ENCODE data around the gene TMEM51. TPM values are rescaled to one million over a fixed set of nuclear protein-coding genes. Genes with fewer than 3 reads are reported as not detected.

Gene TMEM51
- total RNA-seq, 1 donor from 2014 or later = 4.1 TPM

- no peaks in the 10 kb centered on the region for H3K9me3 ChIP-seq (replicated peaks)
- H3K27me3 ChIP-seq (ENCODE audit: low read depth) = no peaks in the 10 kb centered on the region
- intact Hi-C loops (cut with micrococcal nuclease) = loop anchor here (10.0 kb wide), 1 partner anchor 92 kb away; no protein-coding TSS in a partner anchor
- H3K36me3 ChIP-seq = no peaks in the 10 kb centered on the region
- no peak overlapping the region for H3K27ac ChIP-seq (replicated peaks)
- DNase-seq = no peak
- no peak for TF ChIP-seq CTCF (IDR thresholded peaks at IDR 0.05; ENCODE audit: borderline replicate concordance)
- no peaks in the 10 kb centered on the region for H3K4me1 ChIP-seq
- no peak overlapping the region for H3K4me3 ChIP-seq
Measured at GRCh38 chr1:15122331-15122730, 31.2 kb upstream of the TMEM51 start.

GRCh38 chr1:15123270-15123669, 30.3 kb upstream of the TMEM51 start:
- intact Hi-C loops (cut with micrococcal nuclease) = loop anchor here (10.0 kb wide), 1 partner anchor 92 kb away; no protein-coding TSS in a partner anchor
- no peaks in the 10 kb centered on the region for H3K27me3 ChIP-seq (ENCODE audit: low read depth)
- H3K36me3 ChIP-seq = no peaks in the 10 kb centered on the region
- H3K4me1 ChIP-seq = no peaks in the 10 kb centered on the region
- DNase-seq = no peak
- H3K9me3 ChIP-seq (replicated peaks) = no peaks in the 10 kb centered on the region
- H3K27ac ChIP-seq (replicated peaks) = no peak overlapping the region
- TF ChIP-seq CTCF (IDR thresholded peaks at IDR 0.05; ENCODE audit: borderline replicate concordance) = no peak
- no peak overlapping the region for H3K4me3 ChIP-seq

- Histone ChIP-seq H3K36me3 (no peaks in the 10 kb centered on the region), H3K4me3 (no peak overlapping the region), H3K27ac (replicated peaks) (no peak overlapping the region), H3K27me3 (ENCODE audit: low read depth) (no peaks in the 10 kb centered on the region), H3K4me1 (no peaks in the 10 kb centered on the region), H3K9me3 (replicated peaks) (no peaks in the 10 kb centered on the region)
- DNase-seq = no peak
- TF ChIP-seq CTCF (IDR thresholded peaks at IDR 0.05; ENCODE audit: borderline replicate concordance) = no peak
- intact Hi-C loops (cut with micrococcal nuclease) = loop anchor here (10.0 kb wide), 1 partner anchor 91 kb away; no protein-coding TSS in a partner anchor
Measured at GRCh38 chr1:15123925-15124324, 29.6 kb upstream of the TMEM51 start.

- Histone ChIP-seq H3K9me3 (replicated peaks) (no peaks in the 10 kb centered on the region), H3K4me3 (no peak overlapping the region), H3K4me1 (no peaks in the 10 kb centered on the region), H3K36me3 (no peaks in the 10 kb centered on the region), H3K27ac (replicated peaks) (no peak overlapping the region), H3K27me3 (ENCODE audit: low read depth) (no peaks in the 10 kb centered on the region)
- no peak for TF ChIP-seq CTCF (IDR thresholded peaks at IDR 0.05; ENCODE audit: borderline replicate concordance)
- DNase-seq = no peak
- intact Hi-C loops (cut with micrococcal nuclease) = loop anchor here (5.0 to 10.0 kb wide), 2 partner anchors 90 to 148 kb away; no protein-coding TSS in a partner anchor
Measured at GRCh38 chr1:15124362-15125100, 29.0 kb upstream of the TMEM51 start.

- intact Hi-C loops (cut with micrococcal nuclease) = loop anchor here (5.0 to 10.0 kb wide), 2 partner anchors 90 to 147 kb away; no protein-coding TSS in a partner anchor
- no peak for DNase-seq
- Histone ChIP-seq H3K36me3 (no peaks in the 10 kb centered on the region), H3K27ac (replicated peaks) (no peak overlapping the region), H3K4me3 (no peak overlapping the region), H3K27me3 (ENCODE audit: low read depth) (no peaks in the 10 kb centered on the region), H3K9me3 (replicated peaks) (peaks cover 7% of the 10 kb centered on the region), H3K4me1 (no peaks in the 10 kb centered on the region)
- TF ChIP-seq CTCF (IDR thresholded peaks at IDR 0.05; ENCODE audit: borderline replicate concordance) = no peak
Measured at GRCh38 chr1:15125101-15125745, 28.3 kb upstream of the TMEM51 start.
